H1 (cell line): ENCODE results near the gene DOK3. TPM values are rescaled to one million over a fixed set of nuclear protein-coding genes. Genes with fewer than 3 reads are reported as not detected.

Experiments
- CTCF ChIA-PET: fragments of 300-600 bp; sonication (Branson Sonifier 250); formaldehyde crosslinking; loops from one replicate; lab custom pipeline; 2021; ENCODE audit not compliant: partially characterized antibody; lab: Charles Lee
- POLR2A ChIA-PET: fragments of 300-600 bp; sonication (Branson Sonifier 250); formaldehyde crosslinking; loops from one replicate; lab custom pipeline; 2021; ENCODE audit warnings: inconsistent platforms; ENCODE audit not compliant: partially characterized antibody; lab: Charles Lee
- DNase-seq, 2 experiments: peaks; one replicate each; pipeline versions ENCODE4 v3.0.0 to v3.0.0-alpha.2; 2010 to 2022; ENCODE audit warnings: low spot score in 2 of 2, low read depth in 1 of 2, mixed read lengths in 1 of 2
- FAIRE-seq: peaks from 2 replicates; lab custom pipeline; 2011; peaks lifted over from hg19 to GRCh38; lab: Jason Lieb, UNC
- H2AFZ ChIP-seq: 2 replicates; pipeline ENCODE4 v1.8.1; 2012; ENCODE audit warnings: low read length, inconsistent platforms
- H2AK5ac ChIP-seq: 2 replicates; pipeline ENCODE4 v1.6.1; 2013; ENCODE audit warnings: low read depth, low read length
- H2BK120ac ChIP-seq: replicated peaks from 2 replicates; pipeline ENCODE3; 2013; ENCODE audit warnings: low read depth, low read length, inconsistent platforms
- H2BK12ac ChIP-seq: 2 replicates; pipeline ENCODE4 v1.6.1; 2013; ENCODE audit warnings: low read depth, low read length
- H2BK15ac ChIP-seq: 2 replicates; pipeline ENCODE4 v1.6.1; 2013; ENCODE audit warnings: low read length
- H2BK20ac ChIP-seq: 2 replicates; pipeline ENCODE4 v1.6.1; 2013; ENCODE audit warnings: low read length
- H2BK5ac ChIP-seq: 2 replicates; pipeline ENCODE4 v1.6.1; 2013; ENCODE audit warnings: low read depth, low read length
- H3K14ac ChIP-seq: 2 replicates; pipeline ENCODE4 v1.6.1; 2013; ENCODE audit warnings: inconsistent platforms; ENCODE audit not compliant: insufficient read length
- H3K18ac ChIP-seq: 2 replicates; pipeline ENCODE4 v1.6.1; 2013; ENCODE audit warnings: low read length; ENCODE audit errors: extremely low read depth
- H3K23ac ChIP-seq: 2 replicates; pipeline ENCODE4 v1.6.1; 2013; ENCODE audit warnings: inconsistent platforms; ENCODE audit not compliant: insufficient read length
- H3K23me2 ChIP-seq: 2 replicates; pipeline ENCODE4 v1.6.1; 2013; ENCODE audit warnings: low read depth, low read length
- H3K27ac ChIP-seq: 2 replicates; pipeline ENCODE4 v1.6.1; 2011; ENCODE audit warnings: low read depth, low read length, inconsistent platforms
- H3K27me3 ChIP-seq, 4 experiments: replicated peaks in 1 of 4; 1 replicate in 1 of 4; 2 replicates in 3 of 4; pipeline versions ENCODE4 v1.6.1 to v1.8.1; 2011 to 2013; ENCODE audit warnings: low read length in 3 of 4, mild to moderate bottlenecking in 3 of 4, inconsistent platforms in 2 of 4, mixed read lengths in 2 of 4, moderate library complexity in 1 of 4; ENCODE audit not compliant: control insufficient read depth in 3 of 4, insufficient read depth in 3 of 4; ENCODE audit errors: extremely low read depth in 1 of 4
- H3K36me3 ChIP-seq, 4 experiments: 2 replicates each; pipeline versions ENCODE4 v1.6.1 to v1.8.1; 2011 to 2013; ENCODE audit warnings: mild to moderate bottlenecking in 4 of 4, low read length in 3 of 4, moderate library complexity in 2 of 4, control low read depth in 1 of 4, inconsistent platforms in 1 of 4; ENCODE audit not compliant: insufficient read depth in 4 of 4, control insufficient read depth in 2 of 4
- H3K4ac ChIP-seq: replicated peaks from 2 replicates; pipeline ENCODE3; 2013; ENCODE audit warnings: low read length, low read depth, mixed read lengths, inconsistent platforms; ENCODE audit not compliant: insufficient read length
- H3K4me1 ChIP-seq, 4 experiments: replicated peaks in 1 of 4; 1 replicate in 1 of 4; 2 replicates in 3 of 4; pipeline versions ENCODE4 v1.6.1 to v1.8.1; 2011 to 2013; ENCODE audit warnings: low read length in 3 of 4, inconsistent platforms in 2 of 4, mixed read lengths in 1 of 4; ENCODE audit not compliant: insufficient read depth in 4 of 4, control insufficient read depth in 3 of 4
- H3K4me2 ChIP-seq, 2 experiments: 2 replicates each; pipeline versions ENCODE4 v1.6.1 to v1.8.1; 2011 to 2013; ENCODE audit warnings: low read depth in 2 of 2, low read length in 2 of 2, control low read depth in 1 of 2, inconsistent platforms in 1 of 2, mild to moderate bottlenecking in 1 of 2; ENCODE audit not compliant: insufficient read depth in 1 of 2
- H3K4me3 ChIP-seq, 4 experiments: fragments of 200-600, 300-600 bp in 1 of 4; sonication (generic), shearing (Covaris generic), sonication (Bioruptor Twin) in 1 of 4; 2 replicates each; pipeline versions ENCODE4 v1.5.1 to v1.8.1; 2011 to 2016; ENCODE audit warnings: low read length in 4 of 4, low read depth in 3 of 4, control low read depth in 2 of 4, inconsistent platforms in 2 of 4, mild to moderate bottlenecking in 2 of 4, mixed read lengths in 1 of 4, moderate library complexity in 1 of 4; ENCODE audit not compliant: insufficient read depth in 2 of 4; ENCODE audit errors: extremely low read depth in 1 of 4
- H3K56ac ChIP-seq: replicated peaks from 2 replicates; pipeline ENCODE3; 2013; ENCODE audit warnings: low read depth, mild to moderate bottlenecking, mixed read lengths, low read length, inconsistent platforms; ENCODE audit not compliant: insufficient read length
- H3K79me1 ChIP-seq: 2 replicates; pipeline ENCODE4 v1.6.1; 2013; ENCODE audit warnings: low read depth, low read length, control low read depth
- H3K79me2 ChIP-seq, 2 experiments: 2 replicates each; pipeline versions ENCODE4 v1.6.1 to v1.8.1; 2012 to 2013; ENCODE audit warnings: low read length in 2 of 2, mild to moderate bottlenecking in 2 of 2, inconsistent platforms in 1 of 2; ENCODE audit not compliant: insufficient read depth in 2 of 2, control insufficient read depth in 1 of 2
- H3K9ac ChIP-seq, 4 experiments: replicated peaks in 1 of 4; 1 replicate in 1 of 4; 2 replicates in 3 of 4; pipeline versions ENCODE4 v1.6.1 to v1.8.1; 2011 to 2013; ENCODE audit warnings: low read depth in 3 of 4, low read length in 3 of 4, control low read depth in 2 of 4, mild to moderate bottlenecking in 2 of 4, moderate library complexity in 2 of 4, inconsistent platforms in 1 of 4; ENCODE audit errors: extremely low read depth in 1 of 4
- H3K9me3 ChIP-seq, 2 experiments: 2 replicates each; pipeline versions ENCODE4 v1.6.1 to v1.8.1; 2012 to 2013; ENCODE audit warnings: mild to moderate bottlenecking in 2 of 2, moderate library complexity in 2 of 2, control low read depth in 1 of 2, inconsistent platforms in 1 of 2, low read depth in 1 of 2, low read length in 1 of 2, mixed read lengths in 1 of 2; ENCODE audit not compliant: insufficient read depth in 2 of 2
- H4K20me1 ChIP-seq, 2 experiments: replicated peaks in 1 of 2; 2 replicates each; pipeline versions ENCODE3 to v1.8.1; 2011 to 2013; ENCODE audit warnings: inconsistent platforms in 2 of 2, low read length in 2 of 2, mild to moderate bottlenecking in 1 of 2; ENCODE audit not compliant: insufficient read depth in 2 of 2, control insufficient read depth in 1 of 2
- H4K5ac ChIP-seq: 2 replicates; pipeline ENCODE4 v1.6.1; 2013; ENCODE audit warnings: low read length, low read depth, mixed read lengths, inconsistent platforms; ENCODE audit not compliant: insufficient read length
- H4K8ac ChIP-seq: 2 replicates; pipeline ENCODE4 v1.8.0; 2013; ENCODE audit warnings: mild to moderate bottlenecking, moderate library complexity, low read length, inconsistent platforms; ENCODE audit not compliant: insufficient read depth; ENCODE audit errors: extremely low read depth
- H4K91ac ChIP-seq: replicated peaks from 2 replicates; pipeline ENCODE3; 2013; ENCODE audit warnings: low read length, mixed read lengths, inconsistent platforms; ENCODE audit not compliant: insufficient read length
- ASH2L ChIP-seq: fragments of 200-600, 300-600 bp; sonication (generic); IDR thresholded peaks from one replicate; pipeline ENCODE4 v1.7.1; 2017; ENCODE audit warnings: low read length
- CREB1 ChIP-seq: IDR thresholded peaks from 2 replicates; pipeline ENCODE4 v1.6.1; 2012; ENCODE audit warnings: inconsistent platforms
- CTBP2 ChIP-seq: IDR thresholded peaks from 2 replicates; pipeline ENCODE4 v1.7.0; 2011; ENCODE audit warnings: borderline replicate concordance, mild to moderate bottlenecking, moderate library complexity, mixed read lengths, low read length; ENCODE audit not compliant: insufficient read depth, insufficient read length
- EP300 ChIP-seq, 2 experiments: IDR thresholded peaks; 1 replicate in 1 of 2; 2 replicates in 1 of 2; pipeline ENCODE4 v1.6.1; 2011 to 2012; ENCODE audit warnings: low read depth in 2 of 2, low read length in 2 of 2, mild to moderate bottlenecking in 2 of 2, borderline replicate concordance in 1 of 2, inconsistent platforms in 1 of 2, moderate library complexity in 1 of 2
- NRF1 ChIP-seq: IDR thresholded peaks from 2 replicates; pipeline ENCODE4 v1.6.1; 2011; ENCODE audit warnings: mild to moderate bottlenecking, low read depth, low read length, improper control_type of control experiment
- POLR2AphosphoS5 ChIP-seq: IDR thresholded peaks from 2 replicates; pipeline ENCODE4 v1.6.1; 2011; ENCODE audit warnings: low read depth, low read length
- POU5F1 ChIP-seq: IDR thresholded peaks from 2 replicates; pipeline ENCODE4 v1.6.1; 2011; ENCODE audit warnings: low read depth, mild to moderate bottlenecking, low read length, moderate library complexity
- TBP ChIP-seq: IDR thresholded peaks from 2 replicates; pipeline ENCODE4 v1.6.1; 2011; ENCODE audit warnings: low read depth, low read length, improper control_type of control experiment
- WGBS, 2 experiments: shearing (Covaris generic) in 1 of 2; methylation state at CpG; one replicate each; pipeline versions ENCODE4 v1.1.6 to v1.1.7; 2013 to 2015; ENCODE audit warnings: low lambda C conversion rate in 2 of 2, mixed read lengths in 2 of 2, inconsistent platforms in 1 of 2, low coverage in 1 of 2, missing lambda C conversion rate in 1 of 2; ENCODE audit not compliant: insufficient replicate concordance in 2 of 2, insufficient coverage in 1 of 2, insufficient read length in 1 of 2; ENCODE audit errors: extremely low coverage in 1 of 2, missing lambda C conversion rate in 1 of 2; 5-methylcytosine and 5-hydroxymethylcytosine counted together
- polyA plus RNA-seq, 7 experiments: library from polyadenylated mRNA; depleted of rRNA in 3 of 7; stranded (reverse) in 5 of 7; unstranded in 2 of 7; fragments of >200 nt in 5 of 7; fragments of 200-250 nt in 2 of 7; gene quantifications; 1 replicate in 5 of 7; 2 replicates in 1 of 7; 4 replicates in 1 of 7; pipeline versions ENCODE4 v1.2.1 to v1.2.3, GENCODE V29; 2011 to 2013; ENCODE audit warnings: missing spikeins in 2 of 7, mixed read lengths in 2 of 7
- total RNA-seq: library from RNA; stranded (reverse); fragmentation: NEBNext Ultra II Directional; extraction: Animal tissue kit (Norgen Biotek cat#: 25700); gene quantifications from 2 replicates; pipeline ENCODE4 v1.2.1, GENCODE V29; 2021
- TF ChIP-seq, protein P1 (sequence below): IDR thresholded peaks from 2 replicates; pipeline ENCODE4 v1.6.1; 2011; ENCODE audit warnings: low read length, improper control_type of control experiment

Gene DOK3
- total and polyA plus RNA-seq, 2 of the 8 experiments (the other 6 are each of a cell fraction or from before 2014, with no cell fraction given), result 4.2 to 6.4 TPM

DNA sequence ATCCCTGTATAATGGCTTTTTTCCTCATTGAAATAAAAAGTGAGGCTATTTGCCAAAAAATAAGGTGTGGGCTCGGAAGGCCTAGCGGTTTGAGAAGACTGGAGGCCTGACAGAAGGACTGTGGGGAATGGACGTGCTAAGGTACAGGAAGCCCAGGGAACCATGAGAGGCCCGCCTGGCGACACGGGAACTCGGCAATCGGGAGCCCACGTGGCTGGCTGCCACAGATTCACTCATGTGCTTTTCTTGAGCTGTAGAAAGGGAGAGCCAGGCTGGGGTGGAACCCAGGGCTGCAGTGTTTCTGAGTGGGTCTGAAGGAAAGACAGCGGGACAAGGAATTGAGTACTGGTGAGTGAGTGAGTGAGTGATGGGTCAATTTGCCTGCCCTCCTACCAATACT is 19.0 kb upstream of the DOK3 start:
- Histone ChIP-seq H3K79me1 (peaks cover 12% of the 10 kb centered on the region), H3K9me3 (no peaks in the 10 kb centered on the region), H4K5ac (no peak overlapping the region), H3K9ac (no peak overlapping the region), H2AFZ (no peak overlapping the region), H3K4me2 (no peak overlapping the region), H3K79me2 (no peaks in the 10 kb centered on the region; a peak in 1 of 4 replicates), H3K23ac (no peak overlapping the region), H3K4ac (no peak overlapping the region), H2BK15ac (no peak overlapping the region), H2BK12ac (no peak overlapping the region), H2BK5ac (no peak overlapping the region), H3K27ac (no peak overlapping the region), H4K20me1 (peaks cover 9 to 20% of the 10 kb centered on the region in 2 experiments), H4K8ac (no peak overlapping the region), H3K18ac (no peak overlapping the region), H3K36me3 (peaks cover 25 to 76% (median 43%) of the 10 kb centered on the region in 4 experiments; a peak in 6 of 8 replicates)
- WGBS, 2 experiments, result 97% methylated on average over 10 of the region's 10 CpGs; no CpG with 5 or more reads in 1 of the 2 experiments
- no peak for TF ChIP-seq NRF1
- TF ChIP-seq, protein P1, sequence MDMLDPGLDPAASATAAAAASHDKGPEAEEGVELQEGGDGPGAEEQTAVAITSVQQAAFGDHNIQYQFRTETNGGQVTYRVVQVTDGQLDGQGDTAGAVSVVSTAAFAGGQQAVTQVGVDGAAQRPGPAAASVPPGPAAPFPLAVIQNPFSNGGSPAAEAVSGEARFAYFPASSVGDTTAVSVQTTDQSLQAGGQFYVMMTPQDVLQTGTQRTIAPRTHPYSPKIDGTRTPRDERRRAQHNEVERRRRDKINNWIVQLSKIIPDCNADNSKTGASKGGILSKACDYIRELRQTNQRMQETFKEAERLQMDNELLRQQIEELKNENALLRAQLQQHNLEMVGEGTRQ, result no peak
- no peak for TF ChIP-seq TBP
- no peak for TF ChIP-seq POU5F1
- no peak for TF ChIP-seq CREB1
- TF ChIP-seq CTBP2, result no peak
- TF ChIP-seq POLR2AphosphoS5, result no peak
- no peak for TF ChIP-seq EP300 (IDR thresholded peaks at IDR 0.05; ENCODE audit: borderline replicate concordance in 1 of 2, low read depth in 2 of 2, low read length in 2 of 2)
- TF ChIP-seq ASH2L, result no peak
- TF ChIP-seq, all 59 proteins: peak for 0
- Histone ChIP-seq H2BK20ac (no peak overlapping the region), H3K4me3 (no peak overlapping the region), H2BK120ac (no peak overlapping the region), H3K27me3 (no peaks in the 10 kb centered on the region), H3K23me2 (no peaks in the 10 kb centered on the region), H3K4me1 (no peaks in the 10 kb centered on the region), H3K56ac (no peak overlapping the region), H2AK5ac (no peak overlapping the region), H3K14ac (no peak overlapping the region), H4K91ac (no peak overlapping the region)
- POLR2A ChIA-PET, result interaction anchor here (1.0 to 1.6 kb wide), 2 partner anchors 10 to 18 kb away, joined by 3 to 4 read pairs; no protein-coding TSS in a partner anchor
- CTCF ChIA-PET, result interaction anchor here (2.0 kb wide), 1 partner anchor 25 kb away, joined by 5 read pairs; no protein-coding TSS in a partner anchor
- FAIRE-seq (no peak), DNase-seq (no peak)
